Measurements from ENCODE around the gene CDK2AP2. TPM values are rescaled to one million over a fixed set of nuclear protein-coding genes. Genes with fewer than 3 reads are reported as not detected.

CDK2AP2 gene
- total RNA-seq, 2 experiments from 2014 or later, result 53.5 to 55.5 TPM

- Mint-ChIP-seq H3K9me3 (no peaks in the 10 kb centered on the region), H3K36me3 (ENCODE audit: low read depth) (no peaks in the 10 kb centered on the region), H3K4me1 (ENCODE audit: low read depth) (no peaks in the 10 kb centered on the region), H3K4me3 (no peak overlapping the region), H3K27me3 (no peaks in the 10 kb centered on the region), H3K27ac (no peak overlapping the region)
- no peak for DNase-seq
- ChIA-PET CTCF (no interaction called here), POLR2A (no interaction called here)
- intact Hi-C loops (cut with micrococcal nuclease), result no loop called here
- ATAC-seq, result no peak
- no peak for TF ChIP-seq CTCF (IDR thresholded peaks at IDR 0.05)
These were observed 33.2 kb upstream of the CDK2AP2 start for GRCh38 chr11:67541198-67541597.

GRCh38 chr11:67539550-67539949 is 31.6 kb upstream of the CDK2AP2 start:
- Mint-ChIP-seq H3K4me3 (no peak overlapping the region), H3K27ac (no peak overlapping the region), H3K36me3 (ENCODE audit: low read depth) (no peaks in the 10 kb centered on the region), H3K27me3 (no peaks in the 10 kb centered on the region), H3K4me1 (ENCODE audit: low read depth) (no peaks in the 10 kb centered on the region), H3K9me3 (peaks cover 3% of the 10 kb centered on the region)
- ChIA-PET POLR2A (no interaction called here), CTCF (no interaction called here)
- intact Hi-C loops (cut with micrococcal nuclease), result no loop called here
- no peak for TF ChIP-seq CTCF (IDR thresholded peaks at IDR 0.05)
- ATAC-seq (peak; percentile 39), DNase-seq (peak; percentile 7)

GRCh38 chr11:67538823-67539505 is 31.0 kb upstream of the CDK2AP2 start:
- CTCF ChIA-PET, result no interaction called here
- H3K36me3 Mint-ChIP-seq (ENCODE audit: low read depth), result no peaks in the 10 kb centered on the region
- DNase-seq, result no peak
- POLR2A ChIA-PET, result no interaction called here
- intact Hi-C loops (cut with micrococcal nuclease), result no loop called here
- no peak for ATAC-seq
- no peaks in the 10 kb centered on the region for H3K4me1 Mint-ChIP-seq (ENCODE audit: low read depth)
- H3K27ac Mint-ChIP-seq, result no peak overlapping the region
- H3K27me3 Mint-ChIP-seq, result no peaks in the 10 kb centered on the region
- H3K4me3 Mint-ChIP-seq, result no peak overlapping the region
- peaks cover 6% of the 10 kb centered on the region for H3K9me3 Mint-ChIP-seq
- TF ChIP-seq CTCF (IDR thresholded peaks at IDR 0.05), result no peak

GRCh38 chr11:67538306-67538705 is 30.3 kb upstream of the CDK2AP2 start:
- H3K9me3 Mint-ChIP-seq, result peaks cover 10% of the 10 kb centered on the region
- no peak for TF ChIP-seq CTCF (IDR thresholded peaks at IDR 0.05)
- intact Hi-C loops (cut with micrococcal nuclease), result no loop called here
- no peaks in the 10 kb centered on the region for H3K27me3 Mint-ChIP-seq
- H3K4me1 Mint-ChIP-seq (ENCODE audit: low read depth), result no peaks in the 10 kb centered on the region
- no peak for ATAC-seq
- CTCF ChIA-PET, result interaction anchor here (1.0 kb wide), 1 partner anchor 8 kb away, joined by 3 read pairs; no protein-coding TSS in a partner anchor
- peaks cover 4% of the 10 kb centered on the region for H3K36me3 Mint-ChIP-seq (ENCODE audit: low read depth)
- DNase-seq, result no peak
- H3K27ac Mint-ChIP-seq, result no peak overlapping the region
- H3K4me3 Mint-ChIP-seq, result no peak overlapping the region
- POLR2A ChIA-PET, result no interaction called here

- ChIA-PET CTCF (no interaction called here), POLR2A (no interaction called here)
- Mint-ChIP-seq H3K4me3 (no peak overlapping the region), H3K36me3 (ENCODE audit: low read depth) (peaks cover 4% of the 10 kb centered on the region), H3K9me3 (peaks cover 14% of the 10 kb centered on the region), H3K27me3 (no peaks in the 10 kb centered on the region), H3K27ac (no peak overlapping the region), H3K4me1 (ENCODE audit: low read depth) (no peaks in the 10 kb centered on the region)
- no peak for ATAC-seq
- TF ChIP-seq CTCF (IDR thresholded peaks at IDR 0.05), result no peak
- intact Hi-C loops (cut with micrococcal nuclease), result no loop called here
- DNase-seq, result no peak
These were observed 27.6 kb upstream of the CDK2AP2 start for GRCh38 chr11:67535561-67535960.
